Stimulated activated CD4-positive, alpha-beta T cell treated with anti-CD3 and anti-CD28 coated beads, Interleukin-15, amount 100 ng/mL, for 48 hours (primary cell): ENCODE data around the gene SLC36A1.
A peak's percentile ranks its signal among the peaks of the same experiment; 100 is the strongest.
"Not testable (repeated sequence)": the region's sequence is repeated elsewhere in the genome, so short reads cannot be mapped to it uniquely, and the experiment has no call there.

ENCODE experiments used
- DNase-seq, 2 donors: peaks; one replicate each; pipeline ENCODE4 v3.0.0-alpha.2; 2020; ENCODE audit warnings: low read depth in 2 of 2

Gene SLC36A1

DNA sequence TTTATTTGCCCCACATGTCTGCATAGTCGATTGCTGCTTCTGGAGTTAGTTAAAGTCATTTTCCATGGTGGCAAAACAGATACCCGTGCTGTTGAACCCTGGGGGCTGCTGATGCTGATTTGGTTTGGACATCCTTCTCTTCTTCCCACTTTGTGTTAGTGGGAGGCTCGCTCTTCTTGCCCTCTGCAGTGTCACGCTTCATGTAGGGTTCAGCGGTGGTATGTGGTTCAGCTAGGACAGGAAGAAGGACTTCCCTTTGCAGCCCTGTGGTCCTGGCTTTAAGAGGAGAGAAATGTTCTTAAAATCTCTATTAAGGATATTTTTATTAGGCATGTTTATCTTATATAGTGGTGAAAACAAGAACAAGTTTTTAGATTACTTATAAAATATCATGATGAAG, 36.2 kb downstream of the SLC36A1 start:
- no peak for DNase-seq

GRCh38 chr5:151487544-151487943, 40.1 kb downstream of the SLC36A1 start:
- no peak for DNase-seq

GRCh38 chr5:151490627-151491026, 43.2 kb downstream of the SLC36A1 start:
- DNase-seq: no peak

GRCh38 chr5:151491062-151491461, 43.7 kb downstream of the SLC36A1 start:
- no peak for DNase-seq

DNA sequence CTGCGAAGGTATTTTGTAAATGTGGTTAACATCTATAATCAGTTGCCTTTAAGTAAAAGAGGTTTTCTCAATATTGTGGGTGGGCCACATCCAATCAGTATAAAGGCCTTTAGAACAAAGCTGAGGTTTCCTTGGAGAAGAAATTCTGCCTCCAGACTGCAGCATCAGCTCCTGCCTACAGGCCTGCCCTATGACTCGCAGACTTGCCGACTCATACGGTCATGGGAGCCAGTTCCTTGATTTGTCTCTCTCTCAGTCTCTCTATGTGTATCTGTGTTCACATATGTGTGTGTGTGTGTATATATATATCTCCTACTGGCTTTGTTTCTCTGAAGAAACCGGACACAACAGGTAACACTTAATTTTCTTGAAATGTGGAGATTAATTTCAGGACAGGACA, 45.3 kb downstream of the SLC36A1 start:
- DNase-seq: peak in 1 of 2 donors; percentile 4

DNA sequence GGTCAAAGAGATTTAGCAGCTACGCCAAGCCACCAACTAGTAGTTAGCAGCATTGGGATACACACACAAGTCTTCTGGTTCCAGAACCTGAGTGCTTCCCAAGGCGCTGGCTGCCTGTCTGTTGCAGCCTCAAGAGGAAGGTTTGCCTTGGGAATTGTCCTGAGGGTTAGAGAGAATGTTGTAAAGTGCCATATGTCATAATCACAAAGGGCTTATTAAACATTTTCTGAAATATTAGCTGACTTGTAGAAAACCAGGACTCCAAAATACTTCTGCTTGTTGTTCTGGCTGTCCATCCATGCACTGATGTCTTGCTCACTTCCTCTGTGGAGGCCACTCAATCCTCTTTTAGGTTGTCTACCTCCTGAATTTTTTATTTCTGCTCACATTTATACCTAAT, 46.3 kb downstream of the SLC36A1 start:
- DNase-seq: no peak

- no peak for DNase-seq
These were observed 47.9 kb downstream of the SLC36A1 start for GRCh38 chr5:151495320-151495719.

DNA sequence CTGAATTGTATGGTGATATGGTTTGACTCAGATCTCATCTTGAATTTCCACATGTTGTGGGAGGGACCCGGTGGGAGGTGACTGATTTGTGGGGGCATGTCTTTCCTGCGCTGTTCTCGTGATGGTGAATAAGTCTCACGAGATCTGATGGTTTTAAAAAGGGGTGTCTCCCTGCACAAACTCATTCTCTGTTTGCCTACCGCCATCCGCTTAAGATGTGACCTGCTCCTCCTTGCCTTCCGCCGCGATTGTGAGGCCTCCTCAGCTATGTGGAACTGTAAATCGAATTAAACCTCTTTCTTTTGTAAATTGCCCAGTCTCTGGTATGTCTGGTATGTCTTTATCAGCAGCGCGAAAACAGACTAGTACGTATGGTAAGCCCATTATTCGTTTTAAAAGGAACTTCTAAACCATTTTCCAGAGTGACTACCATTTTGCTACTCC, 48.7 kb downstream of the SLC36A1 start:
- no peak for DNase-seq

- DNase-seq: no peak
These were observed 50.1 kb downstream of the SLC36A1 start for GRCh38 chr5:151497391-151498002.

DNA sequence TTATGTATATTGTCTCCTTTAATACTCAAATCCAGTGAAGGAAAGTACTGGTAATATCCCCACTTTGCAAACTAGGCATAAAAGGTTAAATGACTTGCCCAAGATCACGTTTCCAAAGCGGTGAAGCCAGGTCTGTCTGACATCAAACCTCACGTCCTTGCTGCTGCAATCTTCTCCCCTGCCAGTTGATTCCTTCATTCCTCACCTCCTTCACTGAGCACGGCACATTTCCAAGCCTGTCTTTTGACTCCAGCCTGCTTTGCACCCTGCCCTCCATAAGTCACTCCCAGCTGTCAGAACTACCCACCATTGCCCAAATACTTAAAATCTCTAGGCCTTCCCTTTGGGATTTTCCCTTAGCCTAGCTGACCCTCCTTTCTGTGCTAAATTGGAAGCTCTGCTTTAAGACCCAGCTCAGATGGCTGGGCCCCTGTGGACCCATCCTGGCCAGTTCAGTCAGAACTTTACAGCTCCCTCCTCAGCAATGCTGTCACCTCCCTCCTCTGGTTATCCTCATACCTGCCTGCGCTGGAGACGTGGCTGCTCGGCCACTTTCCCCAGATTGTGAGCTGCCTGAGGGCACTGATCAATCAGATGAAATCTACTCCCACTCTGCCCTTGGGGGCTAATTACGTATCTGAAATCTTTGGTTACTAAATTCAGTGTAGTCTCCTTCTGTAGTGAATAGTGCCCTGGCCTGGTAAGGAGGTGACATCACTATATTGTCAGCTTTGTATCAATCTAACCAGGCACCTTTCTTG, 51.2 kb downstream of the SLC36A1 start:
- no peak for DNase-seq

GRCh38 chr5:151499501-151500035, 52.2 kb downstream of the SLC36A1 start:
- no peak for DNase-seq

GRCh38 chr5:151504006-151504405, 56.6 kb downstream of the SLC36A1 start:
- no peak for DNase-seq

DNA sequence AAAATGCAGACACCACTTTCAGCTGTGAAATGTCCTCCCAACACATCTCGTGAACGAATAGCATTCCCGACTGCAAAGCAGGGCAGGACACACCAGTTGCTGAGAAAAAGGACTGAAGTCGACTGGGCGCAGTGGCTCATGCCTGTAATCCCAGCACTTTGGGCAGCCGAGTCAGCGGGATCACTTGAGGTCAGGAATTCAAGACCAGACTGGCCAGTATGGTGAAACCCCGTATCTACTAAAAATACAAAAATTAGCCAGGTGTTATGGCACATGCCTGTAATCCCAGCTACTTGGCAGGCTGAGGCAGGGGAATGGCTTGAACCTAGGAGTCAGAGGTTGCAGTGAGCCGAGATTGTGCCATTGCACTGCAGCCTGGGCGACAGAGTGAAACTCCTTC, 60.9 kb downstream of the SLC36A1 start:
- DNase-seq: not testable (repeated sequence)

- DNase-seq: no peak
These were observed 61.8 kb downstream of the SLC36A1 start for GRCh38 chr5:151509231-151509630.

- no peak for DNase-seq
These were observed 62.4 kb downstream of the SLC36A1 start for GRCh38 chr5:151509836-151510235.

DNA sequence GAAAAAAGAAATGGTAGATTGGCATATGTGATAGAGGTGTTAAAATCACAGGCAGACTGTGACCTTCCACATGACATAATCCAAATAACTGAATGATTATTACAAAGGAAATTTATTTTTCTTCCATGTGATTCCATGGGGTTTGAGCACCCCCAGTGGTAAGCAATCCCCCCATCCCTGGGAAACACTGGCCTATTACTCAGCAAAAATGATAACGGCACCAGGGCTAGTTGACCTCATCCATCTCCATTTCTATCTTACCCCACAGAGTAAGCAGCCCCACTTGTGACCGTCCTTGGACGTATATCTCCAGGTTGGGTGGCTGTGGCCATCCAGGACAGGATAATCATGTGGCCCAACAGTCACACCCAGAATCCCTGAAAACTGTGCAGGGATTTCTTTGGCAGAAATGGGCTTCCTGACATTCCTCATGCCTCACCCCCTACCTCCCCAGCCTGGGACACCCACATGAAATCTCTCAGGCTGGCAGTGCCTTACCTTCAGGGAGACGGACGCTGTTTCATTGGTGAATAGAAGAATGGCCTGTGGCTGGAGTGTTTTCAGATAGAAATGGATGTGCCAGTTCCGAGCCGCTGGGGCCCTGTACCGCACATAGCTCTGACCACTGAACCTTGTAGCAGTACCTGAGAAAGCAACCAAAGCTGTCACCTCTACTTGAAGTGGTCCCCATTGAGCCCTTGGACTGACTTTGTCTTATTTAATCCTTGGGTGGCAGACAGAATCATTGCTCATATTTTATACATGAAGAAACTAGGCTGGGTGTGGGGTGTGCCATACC, 69.9 kb downstream of the SLC36A1 start:
- DNase-seq: no peak

DNA sequence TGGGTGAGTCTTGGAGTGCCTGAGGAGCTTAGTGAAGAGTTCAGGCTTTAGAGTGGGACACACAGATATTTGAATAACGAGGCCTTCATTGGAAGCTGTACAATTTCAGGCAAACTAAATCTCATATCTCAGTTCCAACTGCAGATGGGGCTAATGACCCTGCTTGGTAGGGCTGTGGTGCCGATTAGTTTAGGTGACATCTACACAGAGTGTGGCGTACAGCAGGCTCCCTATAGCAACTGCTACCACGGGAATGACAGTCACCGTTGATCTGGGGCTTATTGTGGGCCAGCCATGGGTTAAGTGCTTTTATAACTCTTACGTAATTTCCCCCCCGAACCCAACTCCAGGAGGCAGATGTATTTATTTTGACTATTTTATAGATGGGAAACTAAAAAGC, 72.9 kb downstream of the SLC36A1 start:
- DNase-seq: no peak

DNA sequence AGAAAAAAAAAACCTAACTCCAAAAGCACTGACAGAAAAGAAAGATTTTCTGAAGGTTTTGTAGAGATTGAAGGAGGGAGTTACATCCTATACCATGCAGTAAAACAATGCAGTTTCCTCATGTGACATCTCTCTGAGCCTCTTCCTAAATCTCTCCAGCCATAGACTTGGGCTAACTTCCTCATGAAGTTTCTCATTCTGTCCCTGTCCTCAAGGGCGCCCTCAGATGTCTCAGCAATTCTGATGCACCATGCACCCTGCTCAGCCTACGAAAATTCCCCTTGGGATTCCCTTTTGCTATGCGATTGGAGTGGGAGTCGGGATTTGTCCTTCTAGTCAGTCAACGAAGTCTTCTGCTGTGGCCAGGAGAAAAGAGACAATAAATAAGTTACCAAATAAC, 74.8 kb downstream of the SLC36A1 start:
- DNase-seq: no peak

DNA sequence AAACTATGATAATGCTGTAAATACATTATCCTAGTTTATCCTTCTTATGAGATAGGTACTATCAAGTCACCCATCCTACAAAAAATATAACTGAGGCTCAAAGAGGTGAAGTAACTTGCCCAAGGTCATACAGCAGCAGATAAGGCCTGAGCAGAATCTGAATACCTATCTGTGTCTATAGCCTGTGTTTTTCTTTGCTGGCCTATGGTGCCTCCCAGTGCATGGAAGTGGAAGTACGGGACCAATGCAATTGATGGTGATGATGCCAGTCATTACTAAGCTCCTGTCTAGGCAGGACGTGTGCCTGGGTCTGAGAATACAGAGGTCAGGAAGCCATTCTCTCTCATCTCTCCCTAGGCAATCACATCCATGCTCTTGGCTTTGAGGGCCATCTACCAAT, 75.9 kb downstream of the SLC36A1 start:
- DNase-seq: peak; percentile 10 to 21

GRCh38 chr5:151528153-151528552, 80.8 kb downstream of the SLC36A1 start:
- no peak for DNase-seq

- DNase-seq: no peak
These were observed 81.6 kb downstream of the SLC36A1 start for GRCh38 chr5:151528996-151529395.

GRCh38 chr5:151531581-151531980, 84.2 kb downstream of the SLC36A1 start:
- DNase-seq: no peak
